AG09319 (cell line): ENCODE measurements around the gene DLGAP1.

Source experiments
- DNase-seq: peaks from one replicate; pipeline ENCODE4 v3.0.0-alpha.2; 2010; ENCODE audit warnings: low read depth; ENCODE audit errors: extremely low read depth
- TF ChIP-seq, protein P1 (sequence below): IDR thresholded peaks from 2 replicates; pipeline ENCODE4 v1.5.1; 2011; ENCODE audit warnings: low read depth, mild to moderate bottlenecking, inconsistent platforms, low read length, moderate library complexity

DLGAP1 gene

DNA sequence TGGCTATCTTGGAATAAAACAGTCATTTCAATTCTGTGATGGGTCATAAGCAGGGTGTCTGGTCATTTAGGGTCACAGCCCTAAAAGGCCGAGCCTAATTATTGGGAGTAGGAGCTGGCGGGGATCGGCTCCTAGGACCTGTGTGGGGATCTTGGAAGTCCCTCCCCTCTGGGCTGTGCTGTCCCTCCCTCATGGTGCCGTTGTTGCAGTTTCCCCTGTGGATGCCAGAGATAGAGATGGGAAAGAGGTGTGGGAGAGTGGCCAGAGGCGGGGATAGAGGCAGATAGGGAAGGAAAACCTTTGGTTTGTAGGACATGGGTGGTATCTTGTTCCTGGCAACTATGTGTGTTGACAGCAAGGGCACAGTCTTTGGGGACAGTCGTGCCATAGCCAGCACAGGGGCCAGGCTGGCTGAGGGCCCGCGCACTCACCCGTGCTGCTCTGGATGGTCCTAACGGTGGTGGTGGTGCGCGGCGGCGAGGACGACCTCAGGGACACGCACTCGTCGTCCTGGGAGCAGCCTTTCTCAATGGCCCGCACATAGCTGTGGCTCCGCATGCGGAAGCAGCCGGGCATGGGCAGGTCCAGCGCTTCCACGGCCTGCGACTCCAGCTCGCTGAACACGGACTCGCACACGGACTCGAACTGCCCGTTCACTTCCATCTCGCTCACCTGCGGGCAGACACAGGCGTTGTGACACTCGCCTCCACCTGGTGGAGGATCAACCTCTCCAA is 726.2 kb downstream of the DLGAP1 start:
- DNase-seq = no peak
- TF ChIP-seq, protein P1, sequence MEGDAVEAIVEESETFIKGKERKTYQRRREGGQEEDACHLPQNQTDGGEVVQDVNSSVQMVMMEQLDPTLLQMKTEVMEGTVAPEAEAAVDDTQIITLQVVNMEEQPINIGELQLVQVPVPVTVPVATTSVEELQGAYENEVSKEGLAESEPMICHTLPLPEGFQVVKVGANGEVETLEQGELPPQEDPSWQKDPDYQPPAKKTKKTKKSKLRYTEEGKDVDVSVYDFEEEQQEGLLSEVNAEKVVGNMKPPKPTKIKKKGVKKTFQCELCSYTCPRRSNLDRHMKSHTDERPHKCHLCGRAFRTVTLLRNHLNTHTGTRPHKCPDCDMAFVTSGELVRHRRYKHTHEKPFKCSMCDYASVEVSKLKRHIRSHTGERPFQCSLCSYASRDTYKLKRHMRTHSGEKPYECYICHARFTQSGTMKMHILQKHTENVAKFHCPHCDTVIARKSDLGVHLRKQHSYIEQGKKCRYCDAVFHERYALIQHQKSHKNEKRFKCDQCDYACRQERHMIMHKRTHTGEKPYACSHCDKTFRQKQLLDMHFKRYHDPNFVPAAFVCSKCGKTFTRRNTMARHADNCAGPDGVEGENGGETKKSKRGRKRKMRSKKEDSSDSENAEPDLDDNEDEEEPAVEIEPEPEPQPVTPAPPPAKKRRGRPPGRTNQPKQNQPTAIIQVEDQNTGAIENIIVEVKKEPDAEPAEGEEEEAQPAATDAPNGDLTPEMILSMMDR = no peak

DNA sequence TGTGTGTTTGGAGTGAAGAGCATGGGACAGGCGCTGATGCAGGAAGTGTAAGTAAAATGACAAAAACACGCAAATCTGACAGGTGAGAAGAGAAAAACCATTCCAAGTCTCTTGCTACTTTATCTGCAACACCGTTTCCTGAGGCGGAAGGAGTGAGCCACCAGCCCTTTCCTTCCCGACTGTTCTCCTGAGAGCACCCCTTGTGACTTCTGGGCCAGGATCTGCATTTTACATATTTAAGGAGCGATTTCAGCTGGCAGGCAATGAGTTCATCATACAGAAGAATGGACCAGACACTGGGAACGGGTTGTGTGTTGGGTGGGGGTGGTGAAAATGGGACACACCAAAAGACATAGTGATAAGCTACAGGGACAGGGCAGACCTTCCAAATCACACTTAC is 727.8 kb downstream of the DLGAP1 start:
- TF ChIP-seq, protein P1 = no peak
- DNase-seq = no peak

DNA sequence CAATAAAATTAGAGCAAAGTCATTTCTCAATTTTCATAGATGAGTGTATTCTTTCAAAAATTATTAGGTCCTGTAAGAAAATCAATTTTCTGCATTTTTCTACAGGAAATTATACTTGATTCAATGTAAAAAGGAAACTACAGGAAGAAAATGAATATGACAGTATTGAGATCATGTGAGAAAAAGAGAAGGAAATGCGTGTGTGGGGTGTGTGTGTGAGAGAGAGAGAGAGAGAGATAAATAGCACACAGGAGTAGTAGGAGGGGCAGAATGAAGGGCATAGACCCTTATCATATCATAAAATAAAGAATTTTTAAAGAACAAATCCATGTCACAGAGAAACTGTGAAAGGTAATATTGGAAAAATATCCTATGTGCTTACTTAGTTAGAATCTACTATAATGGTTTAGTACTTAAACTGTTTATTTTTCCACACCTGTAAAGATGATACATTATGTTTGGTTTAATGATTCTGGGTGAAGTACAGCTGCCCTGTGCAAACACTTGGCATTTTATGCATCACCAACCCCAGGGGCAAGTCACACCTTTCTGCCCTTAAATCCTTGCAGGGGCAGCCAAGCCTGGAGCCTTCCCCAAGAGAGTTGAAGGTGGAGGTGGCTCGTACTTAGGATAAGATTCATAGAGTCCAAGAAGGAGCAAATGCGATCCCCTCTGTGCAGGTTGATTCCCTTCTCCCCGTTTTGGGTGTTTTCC is 728.7 kb downstream of the DLGAP1 start:
- DNase-seq = no peak
- TF ChIP-seq, protein P1 = no peak

DNA sequence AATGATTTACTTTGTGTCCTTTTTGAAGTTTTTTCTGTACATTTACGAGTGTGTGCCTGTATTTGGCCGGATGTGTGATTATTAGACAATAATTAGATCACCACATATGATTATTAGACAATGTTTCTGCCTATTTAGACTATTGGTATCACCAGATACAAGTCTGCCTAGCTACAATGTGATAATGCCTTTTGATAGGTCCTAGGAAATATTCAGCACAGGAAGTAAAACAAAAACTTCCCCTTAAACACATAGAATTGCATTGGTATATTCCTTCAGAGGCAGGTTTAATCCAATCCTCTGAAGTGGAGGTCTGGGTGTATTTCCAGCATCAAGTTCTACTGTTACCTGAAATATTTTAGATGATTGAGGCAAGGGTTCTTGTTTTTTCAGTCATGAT is 730.0 kb downstream of the DLGAP1 start:
- TF ChIP-seq, protein P1 = no peak
- DNase-seq = no peak

DNA sequence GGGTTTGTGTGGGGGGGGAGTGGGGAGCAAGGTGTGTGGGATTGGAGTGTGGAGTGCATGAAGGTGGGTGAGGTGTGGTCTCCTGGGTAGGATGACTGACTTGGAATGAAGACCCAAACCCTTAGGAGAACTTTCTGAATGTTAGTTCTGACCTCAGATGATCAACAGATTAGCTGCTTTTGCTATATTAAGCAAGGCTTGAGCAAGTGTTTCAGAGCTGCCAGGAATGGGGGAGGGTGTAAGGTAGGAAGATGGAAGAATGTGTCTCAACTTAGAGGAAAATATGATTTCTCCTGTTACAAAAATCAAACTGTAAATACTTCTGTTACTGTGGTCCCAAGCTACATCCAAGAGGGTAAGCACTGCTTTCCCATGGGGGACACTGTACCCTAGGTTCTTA is 731.6 kb downstream of the DLGAP1 start:
- TF ChIP-seq, protein P1 = no peak

DNA sequence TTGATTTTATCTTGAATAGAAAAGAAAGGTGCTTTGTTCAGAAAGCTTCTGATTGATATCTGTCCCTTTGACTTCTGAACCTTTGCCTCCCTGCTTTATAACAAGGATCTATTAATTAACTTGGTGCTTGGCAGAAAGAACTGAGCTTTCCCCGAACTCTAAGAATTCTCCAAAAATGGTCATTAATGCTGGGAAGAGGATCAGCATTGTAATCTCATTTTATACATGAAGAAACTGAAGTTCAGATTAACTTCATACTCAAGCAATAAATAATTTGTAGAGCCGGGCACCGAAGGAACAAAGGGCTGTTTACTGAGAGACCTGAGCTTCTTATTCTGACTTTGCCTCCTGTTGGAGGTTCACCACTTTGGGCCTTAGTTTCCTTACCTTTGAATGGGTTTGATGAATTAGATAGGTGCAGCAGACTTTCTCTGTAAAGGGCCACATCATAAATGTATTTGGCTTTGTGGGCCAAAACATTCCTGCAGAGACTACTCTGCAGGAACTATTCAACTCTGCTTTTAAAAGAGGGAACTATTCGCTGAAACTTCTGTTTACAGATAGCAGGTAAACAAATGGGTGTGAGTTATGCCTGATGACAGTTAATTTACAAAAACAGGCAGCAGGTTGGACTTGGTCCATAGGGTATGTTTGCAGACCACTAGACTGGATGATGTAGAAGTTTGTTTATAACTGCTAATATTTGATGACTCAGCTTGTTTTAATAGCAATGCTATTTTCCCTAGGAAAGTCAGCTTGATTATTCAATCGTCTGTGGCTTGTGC is 732.3 kb downstream of the DLGAP1 start:
- TF ChIP-seq, protein P1 = no peak
- DNase-seq = no peak

More for the DNA sequence above, 731.6 kb downstream of the DLGAP1 start:
- DNase-seq = no peak
